Transverse colon (tissue), 4 donors: ENCODE results near the gene EPB41L4B.

Experiments used
- CTCF ChIP-seq, 5 experiments: fragments of 200-600 bp in 3 of 5; fragments of 450-650 bp in 2 of 5; sonication (generic) in 3 of 5; IDR thresholded peaks; 1 replicate in 2 of 5; 2 replicates in 3 of 5; pipeline ENCODE4 v1.5.1; 2016 to 2017; ENCODE audit warnings: antibody characterized with exemption in 5 of 5, inconsistent platforms in 3 of 5, mild to moderate bottlenecking in 2 of 5, moderate library complexity in 1 of 5
- EP300 ChIP-seq: sonication (generic); formaldehyde crosslinking; IDR thresholded peaks from one replicate; pipeline ENCODE4 v1.6.1; 2017; ENCODE audit warnings: antibody characterized with exemption, low read depth
- POLR2A ChIP-seq: fragments of 450-650 bp; IDR thresholded peaks from one replicate; pipeline ENCODE4 v1.6.1; 2016; ENCODE audit warnings: antibody characterized with exemption, mild to moderate bottlenecking, moderate library complexity
- POLR2AphosphoS5 ChIP-seq, 3 donors: sonication (generic); formaldehyde crosslinking; IDR thresholded peaks; one replicate each; pipeline ENCODE4 v1.6.1; 2016; ENCODE audit warnings: antibody characterized with exemption in 3 of 3

- TF ChIP-seq CTCF (IDR thresholded peaks at IDR 0.05) (no peak), POLR2AphosphoS5 (IDR thresholded peaks at IDR 0.05) (no peak), POLR2A (no peak), EP300 (no peak)
These were observed 30.5 kb downstream of the EPB41L4B start for GRCh38 chr9:109290385-109290784.
